GM18505 (cell line): ENCODE measurements around the gene APCS.

Experiments
- ATAC-seq: cut with Tn5 transposase; IDR thresholded peaks from one replicate; pipeline ENCODE4 v1.9.1; 2021; ENCODE audit not compliant: unreplicated experiment
- POLR2A ChIP-seq: IDR thresholded peaks from 4 replicates; pipeline ENCODE4 v1.6.1; 2011; ENCODE audit warnings: borderline replicate concordance; ENCODE audit not compliant: insufficient read depth, insufficient read length; ENCODE audit errors: extremely low read depth

Gene APCS

GRCh38 chr1:159602501-159602999, 14.9 kb downstream of the APCS start:
- no peak for TF ChIP-seq POLR2A
- no peak for ATAC-seq

- TF ChIP-seq POLR2A = no peak
- no peak for ATAC-seq
These were observed 24.7 kb downstream of the APCS start for GRCh38 chr1:159612211-159612885.

GRCh38 chr1:159632922-159633321, 45.3 kb downstream of the APCS start:
- TF ChIP-seq POLR2A = no peak
- ATAC-seq = no peak
